G401.6 (cell line): ENCODE measurements around the gene TRPM1.

ENCODE experiments used
- FAIRE-seq: peaks from 2 replicates; lab custom pipeline; 2012; peaks lifted over from hg19 to GRCh38; lab: Jason Lieb, UNC

TRPM1 gene

GRCh38 chr15:30963681-30964080 lies 137.8 kb downstream of the TRPM1 start:
- no peak for FAIRE-seq

GRCh38 chr15:30962659-30963058 lies 138.9 kb downstream of the TRPM1 start:
- FAIRE-seq = no peak

DNA sequence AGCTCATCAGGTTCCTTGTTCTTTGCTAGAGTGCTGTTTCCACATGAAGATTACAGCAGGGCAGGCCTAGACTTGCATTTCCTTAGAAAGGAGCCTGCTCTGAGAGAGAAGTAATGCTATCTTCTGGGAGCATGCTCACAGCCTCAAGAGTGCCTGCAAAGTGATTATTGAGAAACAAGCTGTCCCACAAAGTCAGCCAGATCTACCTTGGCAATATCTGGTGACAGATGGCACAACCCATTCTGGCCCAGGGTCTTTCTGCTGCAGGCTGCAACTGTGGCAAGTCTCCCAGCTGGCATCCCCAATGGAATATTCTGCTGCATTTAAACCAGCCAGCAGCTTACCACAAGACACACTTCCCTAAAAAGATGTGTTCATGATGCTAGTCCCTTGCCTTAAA lies 139.4 kb downstream of the TRPM1 start:
- FAIRE-seq = no peak

DNA sequence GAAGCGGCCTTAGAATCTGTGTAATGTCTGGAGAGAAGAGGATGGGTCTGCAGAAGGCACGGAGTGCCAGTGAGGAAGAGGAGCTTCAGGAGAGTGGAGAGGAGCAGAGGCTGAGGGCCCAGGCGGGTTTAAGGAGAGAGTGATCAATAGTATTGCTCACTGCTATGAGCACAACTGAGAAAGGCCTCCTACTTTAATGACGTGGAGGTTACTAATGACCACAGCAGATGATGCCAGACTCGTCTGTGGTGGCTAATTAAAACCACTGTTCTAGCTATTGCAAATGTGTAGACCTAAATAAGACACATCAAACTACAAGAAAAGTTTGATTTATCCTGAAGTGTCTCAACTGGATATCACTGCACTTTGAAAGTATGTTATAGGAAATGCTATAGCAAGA lies 143.3 kb downstream of the TRPM1 start:
- no peak for FAIRE-seq

DNA sequence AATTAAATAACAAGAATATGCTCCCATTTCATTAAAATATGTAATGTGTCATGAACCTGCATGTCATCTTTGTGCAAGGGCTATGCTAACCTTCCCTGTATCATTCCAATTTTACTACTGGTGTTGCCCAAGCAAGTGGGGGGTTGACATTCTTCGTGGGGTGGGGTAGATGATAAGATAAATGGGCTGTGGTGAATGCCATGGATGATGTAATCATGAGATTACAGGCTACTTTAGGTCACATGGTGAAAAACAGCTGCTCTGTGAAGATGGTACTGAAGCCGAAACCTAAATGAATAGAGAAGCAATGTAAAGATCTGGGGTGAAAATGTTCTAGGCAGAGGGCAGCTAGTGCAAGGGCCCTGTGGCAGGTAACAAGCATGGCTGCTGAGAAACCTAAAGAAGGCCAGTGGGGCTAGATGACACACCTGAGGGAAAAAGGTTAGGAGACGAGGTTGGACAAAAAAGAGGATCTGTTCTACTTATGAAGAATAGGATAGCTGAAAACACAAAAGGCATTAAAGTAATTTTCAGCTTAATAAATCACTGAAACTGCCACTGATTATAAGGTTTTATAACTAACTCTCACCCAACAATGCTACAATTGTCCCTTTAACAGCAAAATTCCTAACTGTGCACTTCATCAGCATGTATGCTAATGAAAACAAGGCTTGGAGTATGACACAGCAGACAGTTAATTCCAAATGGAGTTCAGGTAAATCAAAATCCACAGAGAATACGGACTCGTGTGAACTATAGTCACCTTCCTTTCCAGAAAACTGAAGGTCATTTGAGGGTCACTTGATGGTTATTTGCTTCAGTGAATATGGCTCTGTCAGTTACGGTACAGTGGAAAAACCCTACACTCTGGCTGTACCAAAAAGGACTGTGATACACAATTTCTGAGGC lies 145.1 kb downstream of the TRPM1 start:
- FAIRE-seq = no peak

GRCh38 chr15:30954674-30955073 lies 146.9 kb downstream of the TRPM1 start:
- FAIRE-seq = no peak

DNA sequence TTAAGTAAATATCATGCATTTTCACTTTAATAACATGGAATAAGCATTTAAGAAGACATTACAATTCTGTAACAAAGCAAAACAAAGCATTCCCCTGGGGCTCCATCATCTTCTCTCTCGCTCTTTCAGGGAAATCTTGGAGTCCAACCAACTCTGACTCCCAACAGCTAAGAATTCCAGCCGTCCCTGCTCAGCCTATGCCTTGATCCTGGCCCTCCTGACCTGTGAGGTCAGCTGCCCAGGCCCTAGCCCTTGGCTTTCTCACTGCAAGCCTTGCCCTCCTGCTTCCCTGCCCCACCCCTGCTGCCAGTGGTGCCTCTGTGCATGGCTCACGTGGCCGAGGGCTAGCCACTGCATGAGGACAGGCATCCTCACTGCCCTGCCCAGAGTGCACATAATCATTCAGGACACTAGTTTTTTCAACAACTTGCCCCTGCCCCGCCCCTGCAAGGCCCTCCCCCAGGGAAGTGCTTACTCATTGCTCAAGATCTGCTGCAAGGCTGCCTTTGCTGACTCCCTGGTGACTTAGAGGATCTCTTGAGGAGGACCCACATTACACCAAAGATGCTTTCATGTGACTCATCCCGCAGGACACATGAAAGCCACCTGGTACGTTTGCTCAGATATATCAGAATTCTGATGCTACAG lies 147.7 kb downstream of the TRPM1 start:
- FAIRE-seq = no peak

DNA sequence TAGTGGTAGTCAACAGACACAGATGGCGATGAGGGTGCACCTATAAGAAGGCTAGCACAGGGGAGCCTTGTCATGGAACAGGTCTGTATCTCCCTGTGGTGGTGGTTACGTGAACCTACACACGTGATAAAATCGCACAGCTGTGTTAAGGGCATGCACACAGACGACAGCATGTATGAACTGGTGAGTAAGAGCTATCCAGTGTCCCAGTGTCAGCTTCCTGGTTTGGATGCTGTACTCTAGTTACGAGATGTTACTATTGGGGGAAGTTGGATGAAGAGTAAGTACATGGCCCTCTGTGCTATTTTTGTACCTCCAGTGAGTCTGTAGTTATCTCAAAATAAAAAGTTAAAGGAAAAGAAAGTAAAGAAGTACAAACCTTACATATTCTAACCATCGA lies 148.3 kb downstream of the TRPM1 start:
- no peak for FAIRE-seq
